ENCODE measurements around the gene CRYBG3.

CRYBG3 gene

GRCh38 chr3:97889814-97890213 lies 68.0 kb downstream of the CRYBG3 start:
- DNase-seq (ENCODE audit: low spot score) (no peak), ATAC-seq (ENCODE audit: low read depth) (no peak)
- Histone ChIP-seq H3K9me3 (ENCODE audit: severe bottlenecking) (no peaks in the 10 kb centered on the region), H3K4me3 (ENCODE audit: severe bottlenecking) (no peak overlapping the region), H3K36me3 (ENCODE audit: low read depth) (no peaks in the 10 kb centered on the region; the same call in 1 of the 2 replicates), H3K27ac (ENCODE audit: poor library complexity, severe bottlenecking) (no peak overlapping the region), H3K4me1 (ENCODE audit: insufficient read depth, poor library complexity, severe bottlenecking) (no peaks in the 10 kb centered on the region), H3K27me3 (ENCODE audit: insufficient read depth, poor library complexity, severe bottlenecking) (no peaks in the 10 kb centered on the region)
- no peak for TF ChIP-seq CTCF (IDR thresholded peaks at IDR 0.05; ENCODE audit: poor library complexity, severe bottlenecking)

DNA sequence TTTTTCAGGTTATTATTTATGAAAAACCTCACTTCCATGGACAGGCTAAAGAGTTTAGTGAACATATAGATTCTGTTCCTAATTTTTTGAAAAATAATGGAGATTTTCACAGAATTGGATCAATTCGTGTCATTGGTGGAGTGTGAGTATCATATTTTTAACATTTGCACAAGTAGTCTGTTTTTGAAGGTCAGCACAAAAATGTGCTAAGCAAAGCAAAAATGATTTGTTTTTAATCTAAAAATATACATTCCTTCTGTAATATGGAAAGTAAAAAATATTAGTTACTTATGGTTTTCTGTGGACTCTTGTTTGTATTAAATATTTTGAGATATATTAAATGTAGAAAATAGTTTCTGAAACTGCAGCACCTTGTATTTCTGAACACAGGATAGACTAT lies 71.0 kb downstream of the CRYBG3 start:
- ATAC-seq (ENCODE audit: low read depth) (no peak), DNase-seq (ENCODE audit: low spot score) (no peak)
- Histone ChIP-seq H3K36me3 (ENCODE audit: low read depth) (no peaks in the 10 kb centered on the region; the same call in 1 of the 2 replicates), H3K27me3 (ENCODE audit: insufficient read depth, poor library complexity, severe bottlenecking) (no peaks in the 10 kb centered on the region), H3K4me3 (ENCODE audit: severe bottlenecking) (no peak overlapping the region), H3K9me3 (ENCODE audit: severe bottlenecking) (no peaks in the 10 kb centered on the region), H3K27ac (ENCODE audit: poor library complexity, severe bottlenecking) (no peak overlapping the region), H3K4me1 (ENCODE audit: insufficient read depth, poor library complexity, severe bottlenecking) (no peaks in the 10 kb centered on the region)
- TF ChIP-seq CTCF (IDR thresholded peaks at IDR 0.05; ENCODE audit: poor library complexity, severe bottlenecking): no peak

GRCh38 chr3:97895216-97895615 lies 73.4 kb downstream of the CRYBG3 start:
- no peak for ATAC-seq (ENCODE audit: low read depth)

DNA sequence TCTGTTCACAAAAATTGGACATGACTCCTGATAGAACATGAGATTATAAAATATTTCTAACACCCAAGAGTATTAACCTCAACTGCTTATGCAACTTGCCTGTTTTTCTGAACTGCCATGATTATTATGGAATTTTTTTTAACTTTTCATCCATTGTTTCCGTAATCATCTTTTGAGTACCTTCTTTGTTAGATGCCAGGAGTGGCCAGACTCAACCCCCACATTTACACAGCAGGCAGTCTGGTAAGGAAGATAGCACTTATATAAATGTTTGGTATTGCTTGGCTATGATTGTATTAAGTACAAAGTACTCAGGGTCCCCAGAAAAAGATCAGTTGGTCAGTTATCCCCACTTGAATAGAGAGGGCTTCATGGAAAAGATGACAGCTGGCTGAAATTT lies 74.3 kb downstream of the CRYBG3 start:
- Histone ChIP-seq H3K27ac (ENCODE audit: poor library complexity, severe bottlenecking) (no peak overlapping the region), H3K4me1 (ENCODE audit: insufficient read depth, poor library complexity, severe bottlenecking) (no peaks in the 10 kb centered on the region), H3K36me3 (ENCODE audit: low read depth) (no peaks in the 10 kb centered on the region; the same call in 1 of the 2 replicates), H3K9me3 (ENCODE audit: severe bottlenecking) (no peaks in the 10 kb centered on the region), H3K4me3 (ENCODE audit: severe bottlenecking) (no peak overlapping the region), H3K27me3 (ENCODE audit: insufficient read depth, poor library complexity, severe bottlenecking) (no peaks in the 10 kb centered on the region)
- DNase-seq (ENCODE audit: low spot score): no peak
- no peak for TF ChIP-seq CTCF (IDR thresholded peaks at IDR 0.05; ENCODE audit: poor library complexity, severe bottlenecking)
- no peak for ATAC-seq (ENCODE audit: low read depth)

More at GRCh38 chr3:97895216-97895615, 73.4 kb downstream of the CRYBG3 start:
- Histone ChIP-seq H3K27me3 (ENCODE audit: insufficient read depth, poor library complexity, severe bottlenecking) (no peaks in the 10 kb centered on the region), H3K4me1 (ENCODE audit: insufficient read depth, poor library complexity, severe bottlenecking) (no peaks in the 10 kb centered on the region), H3K9me3 (ENCODE audit: severe bottlenecking) (no peaks in the 10 kb centered on the region), H3K27ac (ENCODE audit: poor library complexity, severe bottlenecking) (no peak overlapping the region), H3K36me3 (ENCODE audit: low read depth) (no peaks in the 10 kb centered on the region), H3K4me3 (ENCODE audit: severe bottlenecking) (no peak overlapping the region)
- no peak for DNase-seq (ENCODE audit: low spot score)
- TF ChIP-seq CTCF (IDR thresholded peaks at IDR 0.05; ENCODE audit: poor library complexity, severe bottlenecking): no peak

GRCh38 chr3:97896547-97896946 lies 74.7 kb downstream of the CRYBG3 start:
- Histone ChIP-seq H3K27ac (ENCODE audit: poor library complexity, severe bottlenecking) (no peak overlapping the region), H3K9me3 (ENCODE audit: severe bottlenecking) (no peaks in the 10 kb centered on the region), H3K4me3 (ENCODE audit: severe bottlenecking) (no peak overlapping the region), H3K4me1 (ENCODE audit: insufficient read depth, poor library complexity, severe bottlenecking) (no peaks in the 10 kb centered on the region), H3K27me3 (ENCODE audit: insufficient read depth, poor library complexity, severe bottlenecking) (no peaks in the 10 kb centered on the region), H3K36me3 (ENCODE audit: low read depth) (no peaks in the 10 kb centered on the region; the same call in 1 of the 2 replicates)
- no peak for DNase-seq (ENCODE audit: low spot score)
- peak; percentile 21 for TF ChIP-seq CTCF (IDR thresholded peaks at IDR 0.05; ENCODE audit: poor library complexity, severe bottlenecking)
- ATAC-seq (ENCODE audit: low read depth): no peak
